22Rv1 (cell line): Measurements from ENCODE around the gene NUP210.
"Not testable (repeated sequence)": the region's sequence is repeated elsewhere in the genome, so short reads cannot be mapped to it uniquely, and the experiment has no call there.

ENCODE experiments used
- H3K27ac ChIP-seq: fragments of 450-650 bp; 2 replicates; pipeline ENCODE4 v1.5.1; 2017
- ZFX ChIP-seq: fragments of 450-650 bp; IDR thresholded peaks from 2 replicates; pipeline ENCODE4 v1.6.1; 2017; ENCODE audit warnings: antibody characterized with exemption, borderline replicate concordance
- TF ChIP-seq, protein P1 (sequence below): fragments of 450-650 bp; IDR thresholded peaks from 2 replicates; pipeline ENCODE4 v1.5.1; 2017; ENCODE audit warnings: mild to moderate bottlenecking

Gene NUP210

DNA sequence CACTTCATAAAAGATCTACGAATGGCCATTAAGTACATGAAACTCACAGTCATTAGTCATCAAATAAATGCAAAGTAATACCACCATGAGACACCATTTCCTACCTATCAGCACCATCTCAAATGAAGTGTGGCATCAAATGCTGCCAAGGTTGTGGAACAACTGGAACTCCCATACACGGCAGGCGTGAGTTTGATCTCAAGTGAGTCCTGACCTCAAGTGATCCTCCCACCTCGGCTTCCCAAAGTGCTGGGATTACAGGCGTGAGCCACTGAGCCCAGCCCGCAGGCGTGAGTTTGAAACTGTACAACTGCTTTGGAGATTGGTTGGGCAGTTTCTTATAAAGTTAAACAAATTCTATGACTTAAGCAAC lies 31.2 kb upstream of the NUP210 start:
- TF ChIP-seq ZFX: no peak
- TF ChIP-seq, protein P1, sequence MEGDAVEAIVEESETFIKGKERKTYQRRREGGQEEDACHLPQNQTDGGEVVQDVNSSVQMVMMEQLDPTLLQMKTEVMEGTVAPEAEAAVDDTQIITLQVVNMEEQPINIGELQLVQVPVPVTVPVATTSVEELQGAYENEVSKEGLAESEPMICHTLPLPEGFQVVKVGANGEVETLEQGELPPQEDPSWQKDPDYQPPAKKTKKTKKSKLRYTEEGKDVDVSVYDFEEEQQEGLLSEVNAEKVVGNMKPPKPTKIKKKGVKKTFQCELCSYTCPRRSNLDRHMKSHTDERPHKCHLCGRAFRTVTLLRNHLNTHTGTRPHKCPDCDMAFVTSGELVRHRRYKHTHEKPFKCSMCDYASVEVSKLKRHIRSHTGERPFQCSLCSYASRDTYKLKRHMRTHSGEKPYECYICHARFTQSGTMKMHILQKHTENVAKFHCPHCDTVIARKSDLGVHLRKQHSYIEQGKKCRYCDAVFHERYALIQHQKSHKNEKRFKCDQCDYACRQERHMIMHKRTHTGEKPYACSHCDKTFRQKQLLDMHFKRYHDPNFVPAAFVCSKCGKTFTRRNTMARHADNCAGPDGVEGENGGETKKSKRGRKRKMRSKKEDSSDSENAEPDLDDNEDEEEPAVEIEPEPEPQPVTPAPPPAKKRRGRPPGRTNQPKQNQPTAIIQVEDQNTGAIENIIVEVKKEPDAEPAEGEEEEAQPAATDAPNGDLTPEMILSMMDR: no peak
- H3K27ac ChIP-seq: peak overlapping the region; percentile 85

GRCh38 chr3:13442882-13443281 lies 22.8 kb upstream of the NUP210 start:
- H3K27ac ChIP-seq: not testable (repeated sequence)

DNA sequence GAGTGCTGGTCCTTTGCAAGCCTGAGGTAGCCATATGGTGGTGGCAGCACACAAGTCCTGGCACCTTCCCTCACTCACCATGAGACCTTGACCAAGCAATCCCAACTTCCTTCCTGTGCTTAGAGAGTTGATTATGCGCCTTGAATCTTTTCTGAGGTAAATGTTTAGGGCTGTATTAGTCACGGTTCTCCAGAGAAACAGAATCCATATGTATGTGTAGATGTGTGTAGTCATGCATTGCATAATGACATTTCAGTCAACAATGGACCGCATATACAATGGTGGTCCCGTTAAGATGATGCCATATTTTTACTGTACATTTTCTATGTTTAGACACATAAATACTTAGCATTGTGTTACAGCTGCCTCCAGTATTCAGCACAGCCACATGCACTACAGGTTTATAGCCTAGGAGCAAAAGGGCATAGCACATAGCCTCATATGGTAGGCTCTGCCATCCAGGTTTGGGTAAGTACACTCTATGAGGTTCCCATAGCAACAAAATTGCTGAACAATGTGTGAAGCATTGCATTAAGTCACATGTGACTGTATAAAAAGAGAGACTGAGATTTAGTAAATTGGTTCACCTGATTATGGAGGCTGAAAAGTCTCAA lies 20.2 kb upstream of the NUP210 start:
- TF ChIP-seq, protein P1: no peak
- no peak for TF ChIP-seq ZFX
- H3K27ac ChIP-seq: no peak overlapping the region

DNA sequence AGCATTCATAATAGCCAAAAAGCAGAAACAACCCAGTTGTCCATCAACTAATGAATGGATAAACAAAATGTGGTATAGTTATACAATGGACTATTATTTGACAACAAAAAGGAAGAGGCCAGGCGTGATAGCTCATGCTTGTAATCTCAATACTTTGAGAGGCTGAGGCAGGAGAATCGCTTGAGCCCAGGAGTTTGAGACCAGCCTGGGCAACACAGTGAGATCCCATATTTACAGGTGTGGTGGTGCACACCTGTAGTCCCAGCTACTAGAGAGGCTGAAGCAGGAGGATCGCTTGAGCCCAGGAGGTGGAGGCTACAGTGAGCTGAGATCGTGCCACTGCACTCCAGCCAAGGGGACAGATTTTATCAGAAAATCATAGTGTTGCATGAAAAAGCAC lies 16.1 kb upstream of the NUP210 start:
- H3K27ac ChIP-seq: not testable (repeated sequence)

- TF ChIP-seq, protein P1: no peak
- TF ChIP-seq ZFX: no peak
Measured at GRCh38 chr3:13433912-13434311, 13.8 kb upstream of the NUP210 start.

GRCh38 chr3:13432093-13432492 lies 12.0 kb upstream of the NUP210 start:
- TF ChIP-seq ZFX: no peak
- TF ChIP-seq, protein P1: no peak
- no peak overlapping the region for H3K27ac ChIP-seq

More at GRCh38 chr3:13433912-13434311, 13.8 kb upstream of the NUP210 start:
- no peak overlapping the region for H3K27ac ChIP-seq

DNA sequence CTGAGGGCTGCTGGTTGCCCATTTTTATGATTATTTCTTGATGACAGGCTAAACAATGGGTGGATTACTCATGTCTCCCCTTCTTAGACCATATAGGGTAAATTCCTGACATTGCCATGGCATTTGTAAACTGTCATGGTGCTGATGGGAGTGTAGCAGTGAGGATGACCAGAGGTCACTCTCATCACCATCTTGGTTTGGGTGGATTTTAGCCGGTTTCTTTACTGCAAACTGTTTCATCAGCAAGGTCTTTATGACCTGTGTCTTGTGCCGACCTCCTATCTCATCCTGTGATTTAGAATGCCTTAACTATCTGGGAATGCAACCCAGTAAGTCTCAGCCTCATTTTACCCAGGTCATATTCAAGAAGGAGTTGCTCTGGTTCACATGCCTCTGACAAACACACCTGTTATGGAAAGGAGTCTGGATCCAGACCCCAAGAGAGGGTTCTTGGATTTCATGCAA lies 10.3 kb upstream of the NUP210 start:
- not testable (repeated sequence) for H3K27ac ChIP-seq

- no peak overlapping the region for H3K27ac ChIP-seq
- TF ChIP-seq, protein P1: no peak
- TF ChIP-seq ZFX: no peak
Measured at GRCh38 chr3:13429631-13430291, 9.6 kb upstream of the NUP210 start.

GRCh38 chr3:13428678-13429077 lies 8.6 kb upstream of the NUP210 start:
- not testable (repeated sequence) for H3K27ac ChIP-seq
